ENCODE data around the gene SDR39U1.

Gene SDR39U1

DNA sequence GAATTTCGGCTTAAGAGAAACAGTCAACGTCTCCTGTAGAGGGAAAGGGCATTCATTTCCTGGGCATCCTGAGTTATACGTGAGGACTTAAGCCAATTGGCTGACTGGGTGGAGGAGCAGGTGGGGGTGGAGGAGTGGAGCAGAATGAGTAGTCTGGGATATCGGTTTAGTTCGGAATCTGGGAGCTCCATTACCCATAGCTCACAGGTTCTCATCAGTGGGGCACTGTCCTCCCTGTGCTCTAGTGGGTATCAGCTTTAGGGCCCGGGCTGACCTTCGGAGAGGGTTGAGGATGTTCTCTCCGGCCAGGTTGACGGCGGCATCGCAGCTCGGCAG is 704 bp downstream of the SDR39U1 start:
- DNase-seq (ENCODE audit: low read depth in 2 of 2), result no peak

DNA sequence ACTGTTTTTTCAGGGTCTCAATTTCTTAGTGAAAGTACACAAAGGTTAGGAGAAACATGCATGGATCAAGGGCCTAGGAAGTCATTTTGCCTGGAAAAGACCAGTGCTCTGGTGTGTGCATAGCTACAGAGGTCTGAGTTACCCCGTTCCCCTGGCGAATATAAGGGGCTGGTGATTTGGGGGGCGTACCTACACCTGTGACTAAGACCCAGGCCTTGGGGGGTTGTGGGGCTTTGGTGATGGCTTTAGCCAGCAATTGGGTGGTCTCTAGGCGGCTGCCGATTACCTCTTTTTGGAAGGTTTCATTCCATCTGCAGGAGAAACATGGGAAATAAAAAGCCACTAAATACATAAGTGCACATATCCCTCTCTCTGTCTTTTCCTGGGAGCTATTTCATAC is 1.1 kb downstream of the SDR39U1 start:
- DNase-seq (ENCODE audit: low read depth in 2 of 2), result no peak

DNA sequence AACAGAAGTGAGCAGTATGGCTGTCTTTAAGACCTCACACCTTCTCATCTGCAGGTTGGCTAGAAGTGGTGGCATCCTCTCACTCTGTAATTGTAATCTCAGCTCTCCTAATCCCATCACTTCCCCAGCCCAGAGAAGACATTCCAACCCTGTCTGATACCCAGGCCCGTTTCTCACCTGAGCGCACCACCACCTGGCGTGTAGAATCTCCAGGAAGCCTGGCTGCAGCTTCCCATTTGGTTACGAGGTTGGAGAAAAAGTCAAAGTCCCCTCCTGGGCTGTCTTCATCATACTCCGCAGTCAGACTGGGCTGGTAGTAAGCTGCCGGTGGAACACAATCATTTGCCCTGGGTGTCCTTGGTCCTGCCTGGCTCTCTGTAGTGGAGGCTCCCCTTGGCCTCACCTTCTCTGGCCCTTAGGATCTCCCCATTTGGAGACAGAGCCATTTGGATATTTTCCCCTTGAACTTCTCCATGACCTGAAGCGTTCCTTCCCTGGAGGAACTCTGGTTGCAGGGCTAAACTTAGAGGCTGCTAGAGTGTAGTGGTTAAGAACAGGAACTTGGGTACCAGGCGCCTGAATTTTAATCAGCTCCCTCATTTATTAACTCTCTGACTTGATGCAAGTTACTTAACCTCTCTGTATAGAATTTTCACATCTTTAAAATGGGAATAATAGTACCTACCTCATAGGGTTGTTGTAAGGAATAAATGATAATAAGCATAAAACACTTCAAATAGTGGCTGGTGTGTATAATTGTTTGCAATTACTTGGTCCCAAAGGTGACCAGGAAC is 1.8 kb downstream of the SDR39U1 start:
- no peak for DNase-seq (ENCODE audit: low read depth in 2 of 2)

DNA sequence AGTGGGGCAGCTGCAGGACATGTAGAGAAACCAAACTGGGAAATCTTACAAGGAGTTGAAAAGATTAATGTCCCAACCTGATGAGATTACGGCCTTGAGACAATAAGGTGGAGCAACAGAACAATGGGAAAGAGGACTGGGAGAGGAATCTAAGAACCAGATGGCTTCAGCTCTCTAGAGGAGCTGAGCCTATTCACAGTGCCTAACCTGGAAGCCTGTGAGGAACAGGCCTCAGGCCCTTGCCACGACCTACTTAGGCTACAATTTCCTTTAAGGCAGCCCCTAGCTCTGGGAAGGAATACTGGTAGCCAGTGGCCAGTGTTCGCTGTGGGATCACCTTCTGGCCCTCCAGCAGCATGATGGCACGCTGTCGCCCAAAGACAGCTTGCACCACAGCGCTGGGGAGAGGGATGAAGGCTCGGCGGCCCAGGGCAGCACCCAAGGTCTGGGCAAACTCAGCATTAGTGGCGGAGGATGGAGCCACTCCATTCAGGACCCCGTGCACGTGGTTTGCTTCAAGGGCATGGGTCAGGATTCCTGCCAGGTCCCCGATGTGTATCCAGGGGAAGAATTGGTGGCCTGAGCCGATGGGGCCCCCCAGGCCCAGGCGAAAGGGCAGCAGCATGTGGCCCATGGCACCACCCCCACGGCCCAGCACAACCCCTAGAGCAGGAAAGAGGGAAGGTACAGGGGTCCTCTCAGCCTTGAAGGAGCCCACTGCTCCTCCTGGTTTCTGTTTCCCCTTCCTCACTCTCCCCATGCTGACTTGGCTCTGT is 2.6 kb downstream of the SDR39U1 start:
- no peak for DNase-seq (ENCODE audit: low read depth in 2 of 2)

DNA sequence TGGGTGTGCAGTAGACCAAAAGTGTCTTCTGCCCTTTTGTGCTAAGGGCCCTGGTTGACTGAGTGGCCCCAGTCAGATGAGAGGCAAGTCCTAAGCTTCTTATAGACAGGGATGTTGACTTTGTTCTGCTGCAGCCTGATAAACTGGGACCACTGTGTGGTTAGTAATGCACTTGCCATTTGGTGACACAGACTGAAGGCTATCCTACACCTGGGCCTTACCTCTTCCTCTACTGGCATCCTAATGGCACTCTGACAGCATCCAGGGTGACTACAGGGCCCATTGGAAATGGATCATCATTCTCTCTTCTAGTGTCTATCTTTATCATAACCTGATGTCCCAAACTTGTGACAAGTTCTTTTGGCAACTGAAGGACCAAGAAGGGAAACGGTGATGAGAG is 3.3 kb downstream of the SDR39U1 start:
- DNase-seq (ENCODE audit: low read depth in 2 of 2), result no peak

DNA sequence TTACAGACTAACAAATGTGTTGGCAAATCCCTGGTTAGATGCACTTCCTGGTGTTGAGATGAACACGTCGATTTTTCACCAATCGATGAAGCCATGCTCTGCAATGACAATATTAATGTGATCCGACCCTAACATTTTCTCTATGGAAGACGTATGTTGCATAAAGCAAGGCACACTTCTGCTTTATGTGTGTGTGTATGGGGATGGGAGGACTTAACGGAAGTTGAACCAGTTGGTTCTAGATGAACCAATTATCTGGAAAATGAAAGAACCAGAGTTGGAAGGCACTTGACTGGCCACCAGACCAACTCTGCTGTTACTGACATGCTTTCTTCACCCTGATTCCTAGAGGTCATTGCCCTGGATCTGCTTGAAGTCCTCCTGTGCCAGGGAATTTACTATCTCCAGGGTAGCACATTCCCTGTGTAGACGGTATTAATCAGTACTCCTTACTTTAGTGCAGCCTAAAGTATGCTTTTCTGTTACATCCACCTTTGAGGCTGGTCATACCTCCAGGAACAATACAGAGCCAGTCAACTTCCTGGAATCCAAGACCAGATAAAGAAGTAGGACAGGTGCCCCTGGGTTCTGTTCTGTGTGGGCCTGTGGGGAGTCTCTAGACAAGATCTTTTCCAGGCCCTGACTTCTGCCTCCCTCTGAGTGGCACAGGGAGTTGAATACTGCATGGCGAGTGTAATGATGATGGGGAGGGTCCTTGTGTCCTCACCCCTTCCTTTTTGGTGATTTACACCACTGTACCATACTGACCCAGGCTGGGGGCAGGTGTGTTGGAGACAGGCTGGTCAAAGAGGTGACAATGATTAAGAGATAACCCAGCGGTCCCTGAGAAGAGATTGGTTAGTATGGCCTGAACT is 4.1 kb downstream of the SDR39U1 start:
- no peak for DNase-seq (ENCODE audit: low read depth in 2 of 2)

DNA sequence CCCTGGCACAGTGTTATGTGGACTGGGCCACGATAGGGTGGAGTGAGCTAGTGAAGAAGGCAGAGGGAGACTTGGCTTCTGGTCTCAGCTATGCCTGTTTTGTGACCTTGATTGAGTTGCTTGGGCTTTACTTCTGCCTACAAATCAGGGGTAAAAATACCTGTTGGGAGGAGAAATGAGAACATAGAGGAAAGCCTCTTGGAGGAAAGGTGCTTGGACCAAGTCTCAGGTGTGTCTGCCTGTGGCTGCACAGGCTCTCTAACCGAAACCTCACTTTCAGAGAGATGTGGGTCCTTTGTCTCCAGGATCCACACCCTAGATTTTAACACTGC is 4.9 kb downstream of the SDR39U1 start:
- no peak for DNase-seq (ENCODE audit: low read depth in 2 of 2)

DNA sequence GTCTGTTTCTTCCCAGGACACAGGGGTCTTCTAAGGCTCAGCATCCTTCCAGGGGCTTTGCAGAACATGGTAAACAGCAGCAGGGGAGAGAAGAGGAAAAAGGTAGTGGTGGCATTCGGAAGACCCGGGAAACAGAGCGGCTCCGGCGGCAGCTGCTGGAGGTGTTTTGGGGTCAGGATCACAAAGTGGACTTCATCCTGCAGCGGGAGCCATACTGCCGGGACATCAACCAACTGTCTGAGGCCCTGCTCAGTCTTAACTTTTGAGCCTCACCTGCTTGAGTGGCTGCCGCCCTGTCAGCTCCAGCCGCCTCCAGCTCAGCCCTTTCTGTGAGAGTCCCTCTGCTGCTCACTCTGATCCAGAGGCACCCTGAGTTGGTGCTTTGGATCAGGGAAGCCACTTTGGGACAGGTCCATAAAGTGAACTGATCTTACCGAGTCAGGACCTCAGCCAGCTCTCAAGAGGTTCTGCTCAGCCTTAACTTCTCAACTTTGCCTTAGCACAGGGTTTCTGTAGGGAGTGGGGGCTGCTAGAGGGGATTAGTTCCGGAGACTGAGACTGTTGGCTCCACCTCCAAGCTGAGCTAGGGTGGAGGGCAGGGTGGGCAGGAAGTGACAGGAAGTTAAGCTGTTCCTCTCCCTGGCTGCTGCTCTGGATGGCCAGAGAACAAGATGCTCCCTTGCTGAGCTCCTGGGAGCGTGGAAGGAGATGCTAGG is 5.4 kb downstream of the SDR39U1 start:
- DNase-seq (ENCODE audit: low read depth in 2 of 2), result no peak

DNA sequence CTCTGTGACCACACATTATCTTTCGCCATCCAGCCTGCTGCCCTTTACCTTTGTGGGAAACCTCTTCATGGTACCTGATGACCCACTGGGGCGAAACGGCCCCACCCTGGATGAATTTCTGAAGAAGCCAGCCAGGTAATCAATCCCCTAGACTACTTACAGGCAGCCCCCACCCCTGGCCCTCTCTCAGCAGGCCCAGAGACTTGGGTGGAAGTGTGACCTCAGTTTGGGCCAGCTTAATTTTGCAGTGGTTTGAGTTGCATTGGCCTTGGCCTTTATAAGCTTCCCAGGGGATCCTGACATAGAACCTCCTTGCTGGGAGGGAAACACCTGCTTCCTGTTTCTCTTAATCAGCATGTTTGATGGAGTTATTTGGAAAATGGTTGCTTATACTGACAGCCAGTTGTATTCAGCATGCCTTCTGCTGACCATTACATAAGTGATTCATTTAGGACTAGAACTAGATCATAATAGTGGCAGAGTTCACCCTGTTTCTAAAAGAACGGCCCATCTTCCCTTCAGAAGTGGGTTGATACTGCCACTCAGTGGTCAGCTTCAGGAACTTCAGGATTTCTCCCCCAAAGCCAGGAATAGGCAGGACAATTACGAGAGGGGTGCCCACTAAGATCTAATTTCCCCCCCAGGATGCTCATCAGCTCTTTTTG is 6.1 kb downstream of the SDR39U1 start:
- no peak for DNase-seq (ENCODE audit: low read depth in 2 of 2)

DNA sequence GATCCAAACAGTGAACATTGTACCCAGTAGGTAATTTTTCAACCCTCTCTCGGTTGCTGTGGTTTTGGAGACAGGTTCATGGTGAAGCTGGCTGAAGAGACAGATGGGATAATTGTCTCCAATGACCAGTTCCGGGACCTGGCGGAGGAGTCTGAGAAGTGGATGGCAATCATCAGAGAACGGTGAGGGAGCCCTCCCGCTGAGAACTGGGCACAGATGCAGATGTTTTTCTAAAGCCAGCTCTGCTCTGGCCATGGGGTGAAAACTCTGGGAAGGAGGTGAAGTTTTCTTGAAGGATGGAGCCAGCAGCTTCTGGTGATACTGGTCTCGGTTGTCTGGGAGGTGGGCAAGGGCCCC is 6.6 kb downstream of the SDR39U1 start:
- DNase-seq (ENCODE audit: low read depth in 2 of 2), result no peak

DNA sequence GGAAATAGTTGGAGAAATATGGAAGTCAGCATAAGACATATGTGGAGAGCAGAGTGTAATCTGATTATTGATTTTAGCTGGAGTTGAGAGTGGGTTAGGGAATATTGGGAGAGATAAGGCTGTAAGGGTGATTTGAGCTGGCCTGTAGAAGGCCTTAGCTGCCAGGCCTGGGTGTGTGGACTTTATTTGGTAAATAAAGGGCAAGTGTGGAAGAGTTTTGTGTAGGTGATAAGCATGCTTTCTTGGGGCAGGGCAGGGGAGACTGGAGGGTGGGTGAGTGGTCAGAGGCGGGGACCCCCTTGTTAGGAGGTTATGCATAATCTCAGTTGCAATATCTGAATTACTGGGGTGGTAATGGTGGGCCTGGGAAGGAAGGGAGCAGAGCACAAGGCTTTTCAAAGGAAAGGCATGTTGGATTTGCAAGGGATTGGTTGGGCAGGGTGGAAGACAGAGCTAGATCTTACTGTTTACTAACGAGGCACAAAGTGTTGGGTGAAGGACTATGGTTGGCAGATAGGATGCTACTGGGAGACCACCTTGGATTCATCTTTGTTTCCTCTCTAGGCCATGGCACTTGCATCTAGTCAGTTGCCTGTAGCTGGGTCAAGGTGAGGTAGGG is 7.3 kb downstream of the SDR39U1 start:
- DNase-seq (ENCODE audit: low read depth in 2 of 2), result no peak

DNA sequence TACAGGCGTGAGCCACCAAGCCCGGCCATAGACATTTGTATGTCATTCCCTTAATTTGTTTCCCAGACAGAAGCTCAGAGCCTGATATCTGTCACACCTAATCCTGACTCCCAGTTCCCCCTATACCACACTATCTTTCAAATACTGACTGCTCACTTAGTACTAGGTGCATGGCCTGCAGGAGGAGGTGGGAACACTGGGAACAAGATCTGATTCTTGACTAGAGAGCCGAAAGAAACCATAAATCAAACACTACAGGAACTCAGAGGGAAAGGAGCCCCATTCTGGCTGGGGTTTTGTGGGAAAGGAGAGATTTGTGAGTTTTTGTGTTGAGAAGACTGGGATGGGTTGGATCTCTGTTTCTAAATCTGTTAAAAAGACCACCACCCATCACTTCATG is 7.9 kb downstream of the SDR39U1 start:
- no peak for DNase-seq (ENCODE audit: low read depth in 2 of 2)

DNA sequence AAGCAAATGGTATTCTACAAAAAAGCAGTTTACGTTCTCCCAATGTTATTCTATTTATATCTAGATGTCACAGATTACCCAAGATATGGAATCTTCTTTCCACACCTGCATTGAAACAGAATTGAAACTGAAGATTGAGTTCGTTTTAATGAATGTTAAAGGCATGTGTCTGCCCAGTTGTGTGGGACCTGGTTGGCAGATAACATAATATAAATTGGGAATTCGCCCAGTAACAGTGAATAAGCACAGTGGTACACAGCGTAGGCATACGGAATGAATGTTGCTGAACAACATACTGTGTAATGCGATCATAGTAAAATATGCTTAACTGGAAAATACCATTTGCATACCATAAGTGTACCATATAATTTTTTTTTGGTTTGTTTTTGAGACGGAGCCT is 8.5 kb downstream of the SDR39U1 start:
- no peak for DNase-seq (ENCODE audit: low read depth in 2 of 2)

DNA sequence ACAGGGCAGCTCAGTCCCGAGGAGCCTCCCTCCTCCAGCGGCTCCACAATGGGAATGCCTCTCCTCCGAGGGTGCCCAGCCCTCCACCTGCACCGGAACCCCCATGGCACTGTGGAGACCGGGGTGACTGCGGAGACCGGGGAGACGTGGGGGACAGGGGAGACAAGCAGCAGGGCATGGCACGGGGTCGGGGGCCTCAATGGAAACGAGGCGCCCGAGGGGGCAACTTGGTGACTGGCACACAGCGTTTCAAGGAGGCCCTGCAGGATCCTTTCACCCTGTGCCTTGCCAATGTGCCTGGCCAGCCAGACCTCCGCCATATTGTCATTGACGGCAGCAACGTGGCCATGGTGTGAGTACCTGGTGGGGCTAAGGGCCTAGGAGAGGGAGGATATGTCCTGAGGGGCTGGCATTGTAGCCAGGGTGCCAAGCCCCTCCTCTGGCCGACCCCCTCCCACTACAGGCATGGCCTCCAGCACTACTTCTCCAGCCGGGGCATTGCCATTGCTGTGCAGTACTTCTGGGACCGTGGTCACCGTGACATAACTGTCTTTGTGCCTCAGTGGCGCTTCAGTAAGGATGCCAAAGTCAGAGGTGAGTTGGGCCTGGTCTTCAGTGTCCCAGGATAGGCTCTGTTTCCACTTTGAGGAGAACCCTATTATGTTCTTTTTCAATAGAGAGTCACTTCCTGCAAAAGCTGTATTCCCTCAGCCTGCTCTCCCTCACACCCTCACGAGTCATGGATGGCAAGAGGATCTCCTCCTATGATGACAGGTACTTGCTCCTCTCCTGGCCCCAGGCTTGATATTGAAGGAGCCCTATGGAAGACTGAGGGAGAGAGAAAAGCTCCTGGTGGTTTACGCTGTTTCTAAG is 10.1 kb downstream of the SDR39U1 start:
- no peak for DNase-seq (ENCODE audit: low read depth in 2 of 2)

DNA sequence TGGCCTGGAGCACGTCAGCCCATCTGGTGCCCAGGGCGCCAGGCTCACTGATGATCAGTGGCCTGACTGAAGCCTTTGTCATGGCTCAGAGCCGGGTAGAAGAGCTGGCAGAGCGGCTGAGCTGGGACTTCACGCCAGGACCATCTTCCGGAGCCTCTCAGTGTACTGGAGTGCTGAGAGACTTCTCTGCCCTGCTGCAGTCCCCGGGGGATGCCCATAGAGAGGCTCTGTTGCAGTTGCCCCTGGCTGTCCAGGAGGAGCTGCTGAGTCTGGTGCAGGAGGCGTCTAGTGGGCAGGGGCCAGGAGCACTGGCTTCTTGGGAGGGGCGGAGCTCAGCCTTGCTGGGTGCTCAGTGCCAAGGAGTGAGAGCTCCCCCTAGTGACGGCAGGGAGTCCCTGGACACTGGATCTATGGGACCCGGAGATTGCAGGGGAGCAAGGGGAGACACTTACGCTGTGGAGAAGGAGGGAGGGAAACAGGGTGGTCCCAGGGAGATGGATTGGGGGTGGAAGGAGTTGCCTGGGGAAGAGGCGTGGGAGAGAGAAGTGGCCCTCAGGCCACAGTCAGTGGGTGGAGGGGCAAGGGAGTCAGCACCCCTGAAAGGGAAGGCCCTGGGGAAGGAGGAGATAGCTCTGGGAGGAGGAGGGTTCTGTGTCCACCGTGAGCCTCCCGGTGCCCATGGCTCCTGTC is 10.9 kb downstream of the SDR39U1 start:
- DNase-seq (ENCODE audit: low read depth in 2 of 2), result peak; percentile 87 to 94

DNA sequence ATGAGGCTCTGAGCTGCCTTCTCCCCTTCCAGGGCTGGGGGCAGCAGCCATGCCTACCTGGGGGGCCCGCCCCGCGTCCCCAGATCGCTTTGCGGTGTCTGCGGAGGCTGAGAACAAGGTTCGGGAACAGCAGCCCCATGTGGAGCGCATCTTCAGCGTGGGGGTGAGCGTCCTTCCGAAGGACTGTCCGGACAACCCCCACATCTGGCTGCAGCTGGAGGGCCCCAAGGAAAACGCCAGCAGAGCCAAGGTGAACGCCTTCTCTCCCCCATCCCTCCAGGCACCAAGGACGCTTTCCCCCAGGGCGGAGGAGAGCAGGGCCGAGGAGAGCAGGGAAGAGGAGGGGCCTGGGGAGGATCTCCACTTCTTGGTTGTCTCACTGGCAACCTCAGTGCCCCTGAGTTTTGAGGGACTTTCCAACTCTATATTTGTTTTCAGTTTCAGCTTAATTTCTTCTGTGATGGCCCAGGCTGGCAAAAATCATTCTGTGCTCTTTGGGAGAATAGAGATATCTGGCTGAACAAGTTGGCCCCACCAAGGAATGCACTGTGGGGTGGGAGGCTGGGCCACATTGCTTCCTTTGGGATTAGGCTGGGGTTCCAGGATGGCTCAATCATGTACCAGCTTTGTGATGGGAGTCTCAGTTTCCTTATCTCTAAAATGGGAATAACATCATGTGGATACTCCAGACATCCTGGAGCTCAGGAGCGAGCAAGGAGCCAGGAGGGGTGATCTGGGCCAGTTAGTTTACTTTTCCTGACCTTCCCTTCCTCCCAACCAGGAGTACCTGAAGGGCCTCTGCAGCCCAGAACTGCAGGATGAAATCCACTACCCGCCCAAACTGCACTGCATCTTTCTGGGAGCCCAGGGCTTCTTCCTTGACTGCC is 11.7 kb downstream of the SDR39U1 start:
- DNase-seq (ENCODE audit: low read depth in 2 of 2), result peak; percentile 56 to 62

DNA sequence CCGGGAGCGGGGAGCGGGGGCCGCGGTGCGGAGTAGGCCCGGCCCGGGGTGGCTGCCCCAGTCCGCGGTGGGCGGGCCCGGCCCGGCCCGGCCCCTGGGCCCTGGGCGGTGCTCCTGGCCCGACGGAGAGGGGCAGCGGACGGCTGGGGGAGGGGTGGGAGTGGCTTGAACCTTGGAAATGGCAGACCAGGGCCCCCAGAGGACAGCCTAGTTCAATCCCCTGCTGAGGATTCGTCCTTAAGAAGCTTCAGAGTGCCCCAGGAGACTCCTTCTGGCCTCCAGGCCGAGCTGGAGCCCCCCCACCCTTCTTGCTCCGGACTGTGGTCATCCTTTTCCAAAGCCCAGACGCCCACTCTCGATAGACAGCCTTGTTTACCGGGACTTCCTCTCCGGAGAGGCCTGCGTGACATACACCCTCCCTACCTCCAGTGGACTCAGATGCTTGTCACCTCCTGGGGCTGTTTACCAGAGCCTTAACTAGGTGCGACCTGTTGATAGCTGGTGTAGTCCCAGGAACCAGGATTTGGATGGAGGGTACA is 12.4 kb downstream of the SDR39U1 start:
- DNase-seq (ENCODE audit: low read depth in 2 of 2), result peak; percentile 32 to 37
